HEK293 (cell line): ENCODE data around the gene COA8.
A peak's percentile ranks its signal among the peaks of the same experiment; 100 is the strongest.

Source experiments
- CTCF ChIA-PET: fragments of 350-600 bp; formaldehyde crosslinking; extraction: SDS; loops from one replicate; lab custom pipeline; 2021; ENCODE audit warnings: antibody characterized with exemption; lab: Yijun Ruan, JAX
- POLR2A ChIA-PET: fragments of 300-600 bp; formaldehyde crosslinking; extraction: SDS; loops from one replicate; lab custom pipeline; 2020; ENCODE audit warnings: antibody characterized with exemption, inconsistent platforms; lab: Yijun Ruan, JAX
- H3K27ac ChIP-seq: fragments of 200-500 bp; sonication (Bioruptor generic); 2 replicates; pipeline ENCODE4 v1.5.1; 2014; ENCODE audit warnings: low read depth, low read length, control low read depth, inconsistent platforms; ENCODE audit errors: extremely low read depth
- H3K36me3 ChIP-seq, 2 experiments: fragments of 200-500 bp in 1 of 2; sonication (Bioruptor generic) in 1 of 2; 1 replicate in 1 of 2; 2 replicates in 1 of 2; pipeline ENCODE4 v1.5.1; 2014 to 2017; ENCODE audit warnings: inconsistent platforms in 2 of 2, low read length in 2 of 2; ENCODE audit not compliant: control insufficient read depth in 2 of 2, insufficient read depth in 1 of 2
- H3K4me1 ChIP-seq: fragments of 200-500 bp; sonication (Bioruptor generic); 2 replicates; pipeline ENCODE4 v1.5.1; 2014; ENCODE audit warnings: mild to moderate bottlenecking, low read length, inconsistent platforms; ENCODE audit not compliant: control insufficient read depth, insufficient read depth
- H3K4me3 ChIP-seq: 2 replicates; pipeline ENCODE4 v1.5.1; 2011; ENCODE audit warnings: low read depth, mild to moderate bottlenecking, control low read depth, low read length, moderate library complexity
- H3K9me3 ChIP-seq: fragments of 200-500 bp; sonication (Bioruptor generic); 2 replicates; pipeline ENCODE4 v1.5.1; 2014; ENCODE audit warnings: low read depth, low read length, inconsistent platforms; ENCODE audit not compliant: control insufficient read depth, insufficient read depth
- GLIS2 ChIP-seq: fragments of 450-650 bp; formaldehyde crosslinking; IDR thresholded peaks from 2 replicates; pipeline ENCODE4 v1.5.1; 2016; ENCODE audit warnings: missing biosample characterization, missing genetic modification characterization
- HOXC10 ChIP-seq: sonication (generic); formaldehyde crosslinking; IDR thresholded peaks from 2 replicates; pipeline ENCODE4 v1.8.1; 2023; ENCODE audit warnings: mild to moderate bottlenecking, missing genetic modification reagents
- IKZF3 ChIP-seq: fragments of 450-650 bp; IDR thresholded peaks from 2 replicates; pipeline ENCODE4 v1.5.0; 2018; ENCODE audit warnings: missing biosample characterization, mild to moderate bottlenecking, missing genetic modification characterization, moderate library complexity
- KLF1 ChIP-seq: fragments of 450-650 bp; formaldehyde crosslinking; IDR thresholded peaks from 2 replicates; pipeline ENCODE4 v1.5.1; 2016; ENCODE audit warnings: missing biosample characterization, missing genetic modification characterization
- KLF8 ChIP-seq: fragments of 450-650 bp; formaldehyde crosslinking; IDR thresholded peaks from 2 replicates; pipeline ENCODE4 v1.5.1; 2016; ENCODE audit warnings: missing biosample characterization, missing genetic modification characterization
- KLF9 ChIP-seq: fragments of 450-650 bp; formaldehyde crosslinking; IDR thresholded peaks from 2 replicates; pipeline ENCODE4 v1.5.1; 2016; ENCODE audit warnings: missing biosample characterization, missing genetic modification characterization, low read depth
- TRIM28 ChIP-seq: IDR thresholded peaks from 2 replicates; pipeline ENCODE4 v1.6.1; 2011; ENCODE audit warnings: low read length, control low read depth, borderline replicate concordance
- WT1 ChIP-seq: fragments of 450-650 bp; formaldehyde crosslinking; IDR thresholded peaks from 2 replicates; pipeline ENCODE4 v1.5.1; 2016; ENCODE audit warnings: missing biosample characterization, missing genetic modification characterization
- ZBTB20 ChIP-seq: fragments of 450-650 bp; formaldehyde crosslinking; IDR thresholded peaks from 2 replicates; pipeline ENCODE4 v1.5.1; 2016; ENCODE audit warnings: missing biosample characterization, missing genetic modification characterization
- ZBTB48 ChIP-seq: fragments of 450-650 bp; formaldehyde crosslinking; IDR thresholded peaks from 2 replicates; pipeline ENCODE4 v1.5.1; 2016; ENCODE audit warnings: missing biosample characterization, missing genetic modification characterization
- ZNF223 ChIP-seq: fragments of 450-650 bp; formaldehyde crosslinking; IDR thresholded peaks from 2 replicates; pipeline ENCODE4 v1.5.1; 2016; ENCODE audit warnings: missing biosample characterization, missing genetic modification characterization
- ZNF24 ChIP-seq: fragments of 450-650 bp; formaldehyde crosslinking; IDR thresholded peaks from 2 replicates; pipeline ENCODE4 v1.5.1; 2016; ENCODE audit warnings: missing biosample characterization, missing genetic modification characterization
- ZNF335 ChIP-seq: fragments of 450-650 bp; formaldehyde crosslinking; conservative IDR thresholded peaks from 2 replicates; pipeline ENCODE4 v1.5.1; 2016; ENCODE audit warnings: missing biosample characterization, missing genetic modification characterization
- ZNF48 ChIP-seq: fragments of 450-650 bp; formaldehyde crosslinking; IDR thresholded peaks from 2 replicates; pipeline ENCODE4 v1.5.1; 2016; ENCODE audit warnings: missing biosample characterization, missing genetic modification characterization
- ZNF837 ChIP-seq: fragments of 450-650 bp; formaldehyde crosslinking; IDR thresholded peaks from 2 replicates; pipeline ENCODE4 v1.5.1; 2016; ENCODE audit warnings: missing biosample characterization, missing genetic modification characterization
- ZSCAN30 ChIP-seq: fragments of 450-650 bp; IDR thresholded peaks from 2 replicates; pipeline ENCODE4 v1.5.1; 2018; ENCODE audit warnings: missing biosample characterization, mild to moderate bottlenecking, missing genetic modification characterization, moderate library complexity
- TF ChIP-seq, protein P1 (sequence below): fragments of 450-650 bp; formaldehyde crosslinking; IDR thresholded peaks from 2 replicates; pipeline ENCODE4 v1.5.1; 2016; ENCODE audit warnings: missing biosample characterization, missing genetic modification characterization
- TF ChIP-seq, protein P2 (sequence below): fragments of 450-650 bp; formaldehyde crosslinking; IDR thresholded peaks from 2 replicates; pipeline ENCODE4 v1.5.1; 2016; ENCODE audit warnings: missing biosample characterization, missing genetic modification characterization
- TF ChIP-seq, protein P3 (sequence below): fragments of 450-650 bp; formaldehyde crosslinking; IDR thresholded peaks from 2 replicates; pipeline ENCODE4 v1.5.1; 2016; ENCODE audit warnings: missing biosample characterization, missing genetic modification characterization
- TF ChIP-seq, protein P4 (sequence below): fragments of 450-650 bp; formaldehyde crosslinking; optimal IDR thresholded peaks from 2 replicates; pipeline ENCODE3; 2016; ENCODE audit warnings: missing biosample characterization, mild to moderate bottlenecking, missing genetic modification characterization
- TF ChIP-seq, protein P5 (sequence below): fragments of 450-650 bp; formaldehyde crosslinking; IDR thresholded peaks from 2 replicates; pipeline ENCODE4 v1.5.1; 2016; ENCODE audit warnings: missing biosample characterization, missing genetic modification characterization
- TF ChIP-seq, protein P6 (sequence below): fragments of 450-650 bp; formaldehyde crosslinking; IDR thresholded peaks from 2 replicates; pipeline ENCODE4 v1.5.1; 2016; ENCODE audit warnings: missing biosample characterization, missing genetic modification characterization, borderline replicate concordance
- TF ChIP-seq, protein P7 (sequence below): fragments of 450-650 bp; formaldehyde crosslinking; IDR thresholded peaks from 2 replicates; pipeline ENCODE4 v1.5.1; 2016; ENCODE audit warnings: missing biosample characterization, missing genetic modification characterization

The COA8 gene, protein sequence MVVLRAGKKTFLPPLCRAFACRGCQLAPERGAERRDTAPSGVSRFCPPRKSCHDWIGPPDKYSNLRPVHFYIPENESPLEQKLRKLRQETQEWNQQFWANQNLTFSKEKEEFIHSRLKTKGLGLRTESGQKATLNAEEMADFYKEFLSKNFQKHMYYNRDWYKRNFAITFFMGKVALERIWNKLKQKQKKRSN

DNA sequence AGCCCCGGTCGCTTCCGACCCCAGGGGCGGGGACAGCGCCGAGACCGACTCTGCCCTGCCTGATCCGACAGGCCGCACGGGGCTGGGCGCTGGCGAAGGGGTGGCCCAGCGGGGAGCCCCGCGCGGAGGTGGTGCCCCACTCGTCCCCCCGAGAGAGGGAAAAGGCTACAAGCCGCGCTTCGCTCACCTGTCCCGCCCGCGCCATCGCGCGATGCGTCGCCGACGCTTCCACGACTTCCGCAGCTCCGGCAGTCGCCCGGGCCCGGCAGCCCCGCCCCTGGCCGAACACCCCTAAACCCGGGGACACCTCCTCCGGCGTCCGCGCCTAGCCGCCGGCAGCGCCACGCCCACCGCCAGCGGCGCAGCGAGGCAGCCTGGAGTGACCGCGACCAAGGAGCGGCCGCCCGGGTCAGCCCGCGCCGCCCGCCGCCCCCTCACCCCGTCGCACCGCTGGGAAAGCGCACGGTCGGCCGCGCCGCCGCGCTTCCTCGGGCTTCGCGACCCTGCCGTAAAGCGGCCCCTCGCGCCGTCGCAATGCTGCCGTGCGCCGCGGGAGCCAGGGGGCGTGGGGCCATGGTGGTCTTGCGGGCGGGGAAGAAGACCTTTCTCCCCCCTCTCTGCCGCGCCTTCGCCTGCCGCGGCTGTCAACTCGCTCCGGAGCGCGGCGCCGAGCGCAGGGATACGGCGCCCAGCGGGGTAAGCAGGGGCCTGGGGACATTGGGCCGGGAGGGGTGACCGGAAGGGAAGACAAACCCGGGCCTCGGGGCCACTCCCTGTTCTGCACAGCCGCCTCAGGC, at the start of gene COA8, which contains the start of gene BAG5:
COA8 (plus strand) TSS at position 532 of the 797 bp plus-strand sequence; CDS start at position 574, 42 bp downstream.
BAG5 (minus strand) TSS at position 229 of the 797 bp plus-strand sequence. CDS start 1,493 bp downstream, outside the sequence.
- ChIA-PET POLR2A (interaction anchor here (0.5 to 2.5 kb wide), 6 partner anchors 9 to 153 kb away, joined by 3 to 8 read pairs (median 5); partner anchors contain the start of genes CKB, TRMT61A, XRCC3 and ZFYVE21), CTCF (interaction anchor here (2.4 kb wide), 1 partner anchor 15 kb away, joined by 11 read pairs; no protein-coding TSS in a partner anchor)
- Histone ChIP-seq H3K27ac (peak within 1 kb of the TSS; percentile 96), H3K4me1 (peaks cover 31% of the 10 kb centered on the region), H3K9me3 (no peaks in the 10 kb centered on the region), H3K36me3 (peaks cover 14 to 19% of the 10 kb centered on the region in 2 experiments), H3K4me3 (peak within 1 kb of the TSS; percentile 100)
- TF ChIP-seq IKZF3 (tag by site-specific recombination) (0 out of 2 replicates have a peak, but pooled peaks have one; percentile 43), TRIM28 (no peak), ZNF223 (tag by site-specific recombination) (no peak), HOXC10 (CRISPR knock-in tag) (no peak), KLF8 (tag by site-specific recombination) (peak; percentile 83), WT1 (peak; percentile 43), ZNF48 (tag by site-specific recombination) (no peak), ZNF24 (peak; percentile 31; the same call in 1 of the 2 replicates), ZNF335 (tag by site-specific recombination) (peak; percentile 97), ZBTB20 (tag by site-specific recombination) (peak; percentile 91), KLF1 (tag by site-specific recombination) (peak; percentile 62), ZNF837 (tag by site-specific recombination) (0 out of 2 replicates have a peak, but pooled peaks have one; percentile 36), ZSCAN30 (peak; percentile 71; the same call in 1 of the 2 replicates), KLF9 (peak; percentile 97), GLIS2 (tag by site-specific recombination) (peak; percentile 82), ZBTB48 (tag by site-specific recombination) (peak; percentile 64)
- TF ChIP-seq, protein P1, sequence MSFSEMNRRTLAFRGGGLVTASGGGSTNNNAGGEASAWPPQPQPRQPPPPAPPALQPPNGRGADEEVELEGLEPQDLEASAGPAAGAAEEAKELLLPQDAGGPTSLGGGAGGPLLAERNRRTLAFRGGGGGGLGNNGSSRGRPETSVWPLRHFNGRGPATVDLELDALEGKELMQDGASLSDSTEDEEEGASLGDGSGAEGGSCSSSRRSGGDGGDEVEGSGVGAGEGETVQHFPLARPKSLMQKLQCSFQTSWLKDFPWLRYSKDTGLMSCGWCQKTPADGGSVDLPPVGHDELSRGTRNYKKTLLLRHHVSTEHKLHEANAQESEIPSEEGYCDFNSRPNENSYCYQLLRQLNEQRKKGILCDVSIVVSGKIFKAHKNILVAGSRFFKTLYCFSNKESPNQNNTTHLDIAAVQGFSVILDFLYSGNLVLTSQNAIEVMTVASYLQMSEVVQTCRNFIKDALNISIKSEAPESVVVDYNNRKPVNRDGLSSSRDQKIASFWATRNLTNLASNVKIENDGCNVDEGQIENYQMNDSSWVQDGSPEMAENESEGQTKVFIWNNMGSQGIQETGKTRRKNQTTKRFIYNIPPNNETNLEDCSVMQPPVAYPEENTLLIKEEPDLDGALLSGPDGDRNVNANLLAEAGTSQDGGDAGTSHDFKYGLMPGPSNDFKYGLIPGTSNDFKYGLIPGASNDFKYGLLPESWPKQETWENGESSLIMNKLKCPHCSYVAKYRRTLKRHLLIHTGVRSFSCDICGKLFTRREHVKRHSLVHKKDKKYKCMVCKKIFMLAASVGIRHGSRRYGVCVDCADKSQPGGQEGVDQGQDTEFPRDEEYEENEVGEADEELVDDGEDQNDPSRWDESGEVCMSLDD (tag by site-specific recombination), result peak; percentile 27; the same call in 1 of the 2 replicates
- TF ChIP-seq, protein P2, sequence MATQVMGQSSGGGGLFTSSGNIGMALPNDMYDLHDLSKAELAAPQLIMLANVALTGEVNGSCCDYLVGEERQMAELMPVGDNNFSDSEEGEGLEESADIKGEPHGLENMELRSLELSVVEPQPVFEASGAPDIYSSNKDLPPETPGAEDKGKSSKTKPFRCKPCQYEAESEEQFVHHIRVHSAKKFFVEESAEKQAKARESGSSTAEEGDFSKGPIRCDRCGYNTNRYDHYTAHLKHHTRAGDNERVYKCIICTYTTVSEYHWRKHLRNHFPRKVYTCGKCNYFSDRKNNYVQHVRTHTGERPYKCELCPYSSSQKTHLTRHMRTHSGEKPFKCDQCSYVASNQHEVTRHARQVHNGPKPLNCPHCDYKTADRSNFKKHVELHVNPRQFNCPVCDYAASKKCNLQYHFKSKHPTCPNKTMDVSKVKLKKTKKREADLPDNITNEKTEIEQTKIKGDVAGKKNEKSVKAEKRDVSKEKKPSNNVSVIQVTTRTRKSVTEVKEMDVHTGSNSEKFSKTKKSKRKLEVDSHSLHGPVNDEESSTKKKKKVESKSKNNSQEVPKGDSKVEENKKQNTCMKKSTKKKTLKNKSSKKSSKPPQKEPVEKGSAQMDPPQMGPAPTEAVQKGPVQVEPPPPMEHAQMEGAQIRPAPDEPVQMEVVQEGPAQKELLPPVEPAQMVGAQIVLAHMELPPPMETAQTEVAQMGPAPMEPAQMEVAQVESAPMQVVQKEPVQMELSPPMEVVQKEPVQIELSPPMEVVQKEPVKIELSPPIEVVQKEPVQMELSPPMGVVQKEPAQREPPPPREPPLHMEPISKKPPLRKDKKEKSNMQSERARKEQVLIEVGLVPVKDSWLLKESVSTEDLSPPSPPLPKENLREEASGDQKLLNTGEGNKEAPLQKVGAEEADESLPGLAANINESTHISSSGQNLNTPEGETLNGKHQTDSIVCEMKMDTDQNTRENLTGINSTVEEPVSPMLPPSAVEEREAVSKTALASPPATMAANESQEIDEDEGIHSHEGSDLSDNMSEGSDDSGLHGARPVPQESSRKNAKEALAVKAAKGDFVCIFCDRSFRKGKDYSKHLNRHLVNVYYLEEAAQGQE (tag by site-specific recombination), result 0 out of 2 replicates have a peak, but pooled peaks have one; percentile 46
- TF ChIP-seq, protein P3, sequence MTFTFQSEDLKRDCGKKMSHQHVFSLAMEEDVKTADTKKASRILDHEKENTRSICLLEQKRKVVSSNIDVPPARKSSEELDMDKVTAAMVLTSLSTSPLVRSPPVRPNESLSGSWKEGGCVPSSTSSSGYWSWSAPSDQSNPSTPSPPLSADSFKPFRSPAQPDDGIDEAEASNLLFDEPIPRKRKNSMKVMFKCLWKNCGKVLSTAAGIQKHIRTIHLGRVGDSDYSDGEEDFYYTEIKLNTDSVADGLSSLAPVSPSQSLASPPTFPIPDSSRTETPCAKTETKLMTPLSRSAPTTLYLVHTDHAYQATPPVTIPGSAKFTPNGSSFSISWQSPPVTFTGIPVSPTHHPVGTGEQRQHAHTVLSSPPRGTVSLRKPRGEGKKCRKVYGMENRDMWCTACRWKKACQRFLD (tag by site-specific recombination), result no peak
- TF ChIP-seq, protein P4, sequence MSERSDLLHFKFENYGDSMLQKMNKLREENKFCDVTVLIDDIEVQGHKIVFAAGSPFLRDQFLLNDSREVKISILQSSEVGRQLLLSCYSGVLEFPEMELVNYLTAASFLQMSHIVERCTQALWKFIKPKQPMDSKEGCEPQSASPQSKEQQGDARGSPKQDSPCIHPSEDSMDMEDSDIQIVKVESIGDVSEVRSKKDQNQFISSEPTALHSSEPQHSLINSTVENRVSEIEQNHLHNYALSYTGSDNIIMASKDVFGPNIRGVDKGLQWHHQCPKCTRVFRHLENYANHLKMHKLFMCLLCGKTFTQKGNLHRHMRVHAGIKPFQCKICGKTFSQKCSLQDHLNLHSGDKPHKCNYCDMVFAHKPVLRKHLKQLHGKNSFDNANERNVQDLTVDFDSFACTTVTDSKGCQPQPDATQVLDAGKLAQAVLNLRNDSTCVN (tag by site-specific recombination), result peak; percentile 83
- TF ChIP-seq, protein P5, sequence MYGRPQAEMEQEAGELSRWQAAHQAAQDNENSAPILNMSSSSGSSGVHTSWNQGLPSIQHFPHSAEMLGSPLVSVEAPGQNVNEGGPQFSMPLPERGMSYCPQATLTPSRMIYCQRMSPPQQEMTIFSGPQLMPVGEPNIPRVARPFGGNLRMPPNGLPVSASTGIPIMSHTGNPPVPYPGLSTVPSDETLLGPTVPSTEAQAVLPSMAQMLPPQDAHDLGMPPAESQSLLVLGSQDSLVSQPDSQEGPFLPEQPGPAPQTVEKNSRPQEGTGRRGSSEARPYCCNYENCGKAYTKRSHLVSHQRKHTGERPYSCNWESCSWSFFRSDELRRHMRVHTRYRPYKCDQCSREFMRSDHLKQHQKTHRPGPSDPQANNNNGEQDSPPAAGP (tag by site-specific recombination), result peak; percentile 37
- TF ChIP-seq, protein P6, sequence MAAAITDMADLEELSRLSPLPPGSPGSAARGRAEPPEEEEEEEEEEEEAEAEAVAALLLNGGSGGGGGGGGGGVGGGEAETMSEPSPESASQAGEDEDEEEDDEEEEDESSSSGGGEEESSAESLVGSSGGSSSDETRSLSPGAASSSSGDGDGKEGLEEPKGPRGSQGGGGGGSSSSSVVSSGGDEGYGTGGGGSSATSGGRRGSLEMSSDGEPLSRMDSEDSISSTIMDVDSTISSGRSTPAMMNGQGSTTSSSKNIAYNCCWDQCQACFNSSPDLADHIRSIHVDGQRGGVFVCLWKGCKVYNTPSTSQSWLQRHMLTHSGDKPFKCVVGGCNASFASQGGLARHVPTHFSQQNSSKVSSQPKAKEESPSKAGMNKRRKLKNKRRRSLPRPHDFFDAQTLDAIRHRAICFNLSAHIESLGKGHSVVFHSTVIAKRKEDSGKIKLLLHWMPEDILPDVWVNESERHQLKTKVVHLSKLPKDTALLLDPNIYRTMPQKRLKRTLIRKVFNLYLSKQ (tag by site-specific recombination), result no peak
- TF ChIP-seq, protein P7, sequence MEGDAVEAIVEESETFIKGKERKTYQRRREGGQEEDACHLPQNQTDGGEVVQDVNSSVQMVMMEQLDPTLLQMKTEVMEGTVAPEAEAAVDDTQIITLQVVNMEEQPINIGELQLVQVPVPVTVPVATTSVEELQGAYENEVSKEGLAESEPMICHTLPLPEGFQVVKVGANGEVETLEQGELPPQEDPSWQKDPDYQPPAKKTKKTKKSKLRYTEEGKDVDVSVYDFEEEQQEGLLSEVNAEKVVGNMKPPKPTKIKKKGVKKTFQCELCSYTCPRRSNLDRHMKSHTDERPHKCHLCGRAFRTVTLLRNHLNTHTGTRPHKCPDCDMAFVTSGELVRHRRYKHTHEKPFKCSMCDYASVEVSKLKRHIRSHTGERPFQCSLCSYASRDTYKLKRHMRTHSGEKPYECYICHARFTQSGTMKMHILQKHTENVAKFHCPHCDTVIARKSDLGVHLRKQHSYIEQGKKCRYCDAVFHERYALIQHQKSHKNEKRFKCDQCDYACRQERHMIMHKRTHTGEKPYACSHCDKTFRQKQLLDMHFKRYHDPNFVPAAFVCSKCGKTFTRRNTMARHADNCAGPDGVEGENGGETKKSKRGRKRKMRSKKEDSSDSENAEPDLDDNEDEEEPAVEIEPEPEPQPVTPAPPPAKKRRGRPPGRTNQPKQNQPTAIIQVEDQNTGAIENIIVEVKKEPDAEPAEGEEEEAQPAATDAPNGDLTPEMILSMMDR (tag by site-specific recombination), result peak; percentile 19; the same call in 1 of the 2 replicates
